ENCODE data around the gene APMAP.

APMAP gene

DNA sequence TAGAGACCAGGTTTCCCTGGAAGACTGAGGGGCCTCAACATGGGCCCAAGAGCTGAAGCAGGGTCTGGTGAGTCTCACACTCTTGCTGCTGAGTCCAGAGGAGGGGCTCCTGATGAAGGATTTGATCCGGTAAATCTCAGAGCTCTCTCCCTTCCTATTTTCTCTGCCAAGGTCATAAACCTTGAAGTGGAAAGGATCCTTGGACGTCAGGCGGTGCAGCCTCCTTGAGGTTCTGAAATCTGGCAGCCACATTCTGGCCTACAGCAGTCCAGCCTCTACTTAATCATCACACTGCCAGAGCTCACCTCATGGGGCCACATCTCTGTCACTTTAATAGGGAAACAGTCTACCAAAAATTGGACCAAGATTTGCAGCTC lies 41.4 kb upstream of the APMAP start:
- Histone ChIP-seq H3K27ac (ENCODE audit: low read depth in 2 of 2, low read length in 2 of 2) (peak overlapping the region; percentile 26 to 40), H3K27me3 (ENCODE audit: control insufficient read depth in 2 of 2, insufficient read depth in 2 of 2, low read length in 2 of 2) (no peaks in the 10 kb centered on the region), H3K4me3 (ENCODE audit: low read length in 2 of 2) (no peak overlapping the region), H3K36me3 (ENCODE audit: control insufficient read depth in 2 of 2, insufficient read depth in 2 of 2, low read length in 2 of 2) (peaks cover 7 to 19% of the 10 kb centered on the region in 2 donors), H3K9me3 (ENCODE audit: control insufficient read depth in 2 of 2, low read length in 2 of 2) (no peaks in the 10 kb centered on the region), H3K4me1 (ENCODE audit: control insufficient read depth in 2 of 2, insufficient read depth in 2 of 2, low read length in 2 of 2) (peaks cover 52 to 55% of the 10 kb centered on the region in 2 donors), H3K9ac (ENCODE audit: low read depth in 1 of 2, low read length in 2 of 2) (no peak overlapping the region)

- no peak overlapping the region for H3K4me3 ChIP-seq (ENCODE audit: low read length in 2 of 2)
- H3K27me3 ChIP-seq (ENCODE audit: control insufficient read depth in 2 of 2, insufficient read depth in 2 of 2, low read length in 2 of 2) = no peaks in the 10 kb centered on the region
- peak overlapping the region in 1 of 2 donors; percentile 15 for H3K9ac ChIP-seq (ENCODE audit: low read depth in 1 of 2, low read length in 2 of 2)
- H3K4me1 ChIP-seq (ENCODE audit: control insufficient read depth in 2 of 2, insufficient read depth in 2 of 2, low read length in 2 of 2) = peaks cover 47 to 50% of the 10 kb centered on the region in 2 donors
- peaks cover 7 to 19% of the 10 kb centered on the region in 2 donors for H3K36me3 ChIP-seq (ENCODE audit: control insufficient read depth in 2 of 2, insufficient read depth in 2 of 2, low read length in 2 of 2)
- H3K27ac ChIP-seq (ENCODE audit: low read depth in 2 of 2, low read length in 2 of 2) = peak overlapping the region; percentile 26 to 40
- H3K9me3 ChIP-seq (ENCODE audit: control insufficient read depth in 2 of 2, low read length in 2 of 2) = no peaks in the 10 kb centered on the region
Observed at GRCh38 chr20:25033265-25033923, 40.8 kb upstream of the APMAP start.

GRCh38 chr20:25032478-25033264 lies 40.1 kb upstream of the APMAP start:
- Histone ChIP-seq H3K4me3 (ENCODE audit: low read length in 2 of 2) (no peak overlapping the region), H3K27ac (ENCODE audit: low read depth in 2 of 2, low read length in 2 of 2) (peak overlapping the region; percentile 26 to 40), H3K9me3 (ENCODE audit: control insufficient read depth in 2 of 2, low read length in 2 of 2) (no peaks in the 10 kb centered on the region), H3K4me1 (ENCODE audit: control insufficient read depth in 2 of 2, insufficient read depth in 2 of 2, low read length in 2 of 2) (peaks cover 41 to 43% of the 10 kb centered on the region in 2 donors), H3K27me3 (ENCODE audit: control insufficient read depth in 2 of 2, insufficient read depth in 2 of 2, low read length in 2 of 2) (no peaks in the 10 kb centered on the region), H3K36me3 (ENCODE audit: control insufficient read depth in 2 of 2, insufficient read depth in 2 of 2, low read length in 2 of 2) (peaks cover 7 to 18% of the 10 kb centered on the region in 2 donors), H3K9ac (ENCODE audit: low read depth in 1 of 2, low read length in 2 of 2) (peak overlapping the region in 1 of 2 donors; percentile 34)

- Histone ChIP-seq H3K9me3 (ENCODE audit: control insufficient read depth in 2 of 2, low read length in 2 of 2) (no peaks in the 10 kb centered on the region), H3K27ac (ENCODE audit: low read depth in 2 of 2, low read length in 2 of 2) (peak overlapping the region; percentile 20 to 40), H3K4me1 (ENCODE audit: control insufficient read depth in 2 of 2, insufficient read depth in 2 of 2, low read length in 2 of 2) (peaks cover 35 to 37% of the 10 kb centered on the region in 2 donors), H3K36me3 (ENCODE audit: control insufficient read depth in 2 of 2, insufficient read depth in 2 of 2, low read length in 2 of 2) (peaks cover 7 to 16% of the 10 kb centered on the region in 2 donors), H3K4me3 (ENCODE audit: low read length in 2 of 2) (no peak overlapping the region), H3K9ac (ENCODE audit: low read depth in 1 of 2, low read length in 2 of 2) (no peak overlapping the region), H3K27me3 (ENCODE audit: control insufficient read depth in 2 of 2, insufficient read depth in 2 of 2, low read length in 2 of 2) (no peaks in the 10 kb centered on the region)
Observed at GRCh38 chr20:25032065-25032477, 39.5 kb upstream of the APMAP start.

DNA sequence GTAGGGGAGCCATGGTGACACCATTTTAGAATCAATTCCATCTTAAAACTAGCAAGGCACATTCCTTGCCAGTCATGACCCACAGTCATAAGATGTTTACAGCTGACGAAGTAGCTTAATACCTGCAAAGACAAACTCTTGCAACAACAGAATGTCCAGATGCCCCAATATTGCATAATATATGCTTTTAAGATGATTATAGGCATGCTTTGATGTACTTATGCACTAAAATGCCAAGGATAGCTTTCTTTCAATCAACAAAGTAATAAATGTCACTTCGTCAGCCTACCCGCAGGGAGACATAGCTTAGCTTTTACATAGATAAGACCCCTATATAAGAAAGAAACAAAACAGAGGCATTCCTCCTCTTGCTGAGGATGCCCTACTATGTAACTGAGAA lies 38.7 kb upstream of the APMAP start:
- Histone ChIP-seq H3K4me1 (ENCODE audit: control insufficient read depth in 2 of 2, insufficient read depth in 2 of 2, low read length in 2 of 2) (peaks cover 28 to 29% of the 10 kb centered on the region in 2 donors), H3K9me3 (ENCODE audit: control insufficient read depth in 2 of 2, low read length in 2 of 2) (no peaks in the 10 kb centered on the region), H3K27me3 (ENCODE audit: control insufficient read depth in 2 of 2, insufficient read depth in 2 of 2, low read length in 2 of 2) (no peaks in the 10 kb centered on the region), H3K4me3 (ENCODE audit: low read length in 2 of 2) (no peak overlapping the region), H3K9ac (ENCODE audit: low read depth in 1 of 2, low read length in 2 of 2) (no peak overlapping the region), H3K36me3 (ENCODE audit: control insufficient read depth in 2 of 2, insufficient read depth in 2 of 2, low read length in 2 of 2) (peaks cover 7 to 16% of the 10 kb centered on the region in 2 donors), H3K27ac (ENCODE audit: low read depth in 2 of 2, low read length in 2 of 2) (no peak overlapping the region)

- Histone ChIP-seq H3K36me3 (ENCODE audit: control insufficient read depth in 2 of 2, insufficient read depth in 2 of 2, low read length in 2 of 2) (peaks cover 7 to 16% of the 10 kb centered on the region in 2 donors), H3K4me1 (ENCODE audit: control insufficient read depth in 2 of 2, insufficient read depth in 2 of 2, low read length in 2 of 2) (peaks cover 22 to 24% of the 10 kb centered on the region in 2 donors), H3K4me3 (ENCODE audit: low read length in 2 of 2) (no peak overlapping the region), H3K9me3 (ENCODE audit: control insufficient read depth in 2 of 2, low read length in 2 of 2) (no peaks in the 10 kb centered on the region), H3K9ac (ENCODE audit: low read depth in 1 of 2, low read length in 2 of 2) (no peak overlapping the region), H3K27me3 (ENCODE audit: control insufficient read depth in 2 of 2, insufficient read depth in 2 of 2, low read length in 2 of 2) (no peaks in the 10 kb centered on the region), H3K27ac (ENCODE audit: low read depth in 2 of 2, low read length in 2 of 2) (no peak overlapping the region)
Observed at GRCh38 chr20:25030649-25031207, 38.2 kb upstream of the APMAP start.

- Histone ChIP-seq H3K27ac (ENCODE audit: low read depth in 2 of 2, low read length in 2 of 2) (no peak overlapping the region), H3K9me3 (ENCODE audit: control insufficient read depth in 2 of 2, low read length in 2 of 2) (no peaks in the 10 kb centered on the region), H3K4me3 (ENCODE audit: low read length in 2 of 2) (no peak overlapping the region), H3K9ac (ENCODE audit: low read depth in 1 of 2, low read length in 2 of 2) (no peak overlapping the region), H3K4me1 (ENCODE audit: control insufficient read depth in 2 of 2, insufficient read depth in 2 of 2, low read length in 2 of 2) (peaks cover 21 to 22% of the 10 kb centered on the region in 2 donors), H3K27me3 (ENCODE audit: control insufficient read depth in 2 of 2, insufficient read depth in 2 of 2, low read length in 2 of 2) (no peaks in the 10 kb centered on the region), H3K36me3 (ENCODE audit: control insufficient read depth in 2 of 2, insufficient read depth in 2 of 2, low read length in 2 of 2) (peaks cover 7 to 21% of the 10 kb centered on the region in 2 donors)
Observed at GRCh38 chr20:25030007-25030648, 37.6 kb upstream of the APMAP start.

GRCh38 chr20:25025986-25026605 lies 33.5 kb upstream of the APMAP start:
- Histone ChIP-seq H3K9ac (ENCODE audit: low read depth in 1 of 2, low read length in 2 of 2) (no peak overlapping the region), H3K4me3 (ENCODE audit: low read length in 2 of 2) (no peak overlapping the region), H3K27me3 (ENCODE audit: control insufficient read depth in 2 of 2, insufficient read depth in 2 of 2, low read length in 2 of 2) (no peaks in the 10 kb centered on the region), H3K4me1 (ENCODE audit: control insufficient read depth in 2 of 2, insufficient read depth in 2 of 2, low read length in 2 of 2) (peaks cover 3% of the 10 kb centered on the region in 2 donors), H3K9me3 (ENCODE audit: control insufficient read depth in 2 of 2, low read length in 2 of 2) (no peaks in the 10 kb centered on the region), H3K27ac (ENCODE audit: low read depth in 2 of 2, low read length in 2 of 2) (no peak overlapping the region), H3K36me3 (ENCODE audit: control insufficient read depth in 2 of 2, insufficient read depth in 2 of 2, low read length in 2 of 2) (peaks cover 5 to 26% of the 10 kb centered on the region in 2 donors)

- H3K4me3 ChIP-seq (ENCODE audit: low read length in 2 of 2) = no peak overlapping the region
- no peaks in the 10 kb centered on the region for H3K27me3 ChIP-seq (ENCODE audit: control insufficient read depth in 2 of 2, insufficient read depth in 2 of 2, low read length in 2 of 2)
- H3K9ac ChIP-seq (ENCODE audit: low read depth in 1 of 2, low read length in 2 of 2) = no peak overlapping the region
- H3K9me3 ChIP-seq (ENCODE audit: control insufficient read depth in 2 of 2, low read length in 2 of 2) = no peaks in the 10 kb centered on the region
- peaks cover 3% of the 10 kb centered on the region in 2 donors for H3K4me1 ChIP-seq (ENCODE audit: control insufficient read depth in 2 of 2, insufficient read depth in 2 of 2, low read length in 2 of 2)
- peaks cover 8 to 25% of the 10 kb centered on the region in 2 donors for H3K36me3 ChIP-seq (ENCODE audit: control insufficient read depth in 2 of 2, insufficient read depth in 2 of 2, low read length in 2 of 2)
- no peak overlapping the region for H3K27ac ChIP-seq (ENCODE audit: low read depth in 2 of 2, low read length in 2 of 2)
Observed at GRCh38 chr20:25025091-25025861, 32.7 kb upstream of the APMAP start.
